Tibial nerve (tissue), 4 donors: ENCODE measurements around the gene SMAD5. TPM values are rescaled to one million over a fixed set of nuclear protein-coding genes. Genes with fewer than 3 reads are reported as not detected.

ENCODE experiments used
- DNase-seq, 2 donors: peaks; one replicate each; pipeline ENCODE4 v3.0.0-alpha.2; 2019; ENCODE audit warnings: low spot score in 2 of 2
- H3K27ac ChIP-seq, 4 donors: fragments of 200-600 bp; sonication (generic) in 3 of 4; one replicate each; pipeline ENCODE4 v1.5.1; 2017 to 2019; ENCODE audit warnings: mild to moderate bottlenecking in 1 of 4
- H3K27me3 ChIP-seq, 2 donors: fragments of 200-600 bp; sonication (generic) in 1 of 2; one replicate each; pipeline versions ENCODE4 v1.5.1 to v1.6.0; 2017 to 2019
- H3K36me3 ChIP-seq, 3 donors: fragments of 200-600 bp; sonication (generic); one replicate each; pipeline ENCODE4 v1.5.1; 2018 to 2019
- H3K4me1 ChIP-seq, 4 donors: fragments of 200-600 bp; sonication (generic) in 3 of 4; one replicate each; pipeline ENCODE4 v1.5.1; 2017 to 2019
- H3K4me3 ChIP-seq, 4 donors: fragments of 200-600 bp; sonication (generic) in 3 of 4; one replicate each; pipeline ENCODE4 v1.5.1; 2017 to 2019; ENCODE audit warnings: mild to moderate bottlenecking in 1 of 4, moderate library complexity in 1 of 4
- H3K9me3 ChIP-seq, 4 donors: fragments of 200-600 bp; sonication (generic) in 3 of 4; one replicate each; pipeline ENCODE4 v1.5.1; 2017 to 2019
- CTCF ChIP-seq, 5 experiments: fragments of 200-600 bp in 3 of 5; fragments of 450-650 bp in 2 of 5; sonication (generic) in 3 of 5; IDR thresholded peaks; one replicate each; pipeline ENCODE4 v1.5.1; 2016 to 2019; ENCODE audit warnings: antibody characterized with exemption in 5 of 5, mild to moderate bottlenecking in 3 of 5, moderate library complexity in 2 of 5
- EP300 ChIP-seq, 2 donors: sonication (generic); formaldehyde crosslinking; IDR thresholded peaks; one replicate each; pipeline ENCODE4 v1.6.1; 2017; ENCODE audit warnings: antibody characterized with exemption in 2 of 2, mild to moderate bottlenecking in 1 of 2
- POLR2A ChIP-seq, 2 donors: fragments of 450-650 bp; IDR thresholded peaks; one replicate each; pipeline ENCODE4 v1.6.1; 2017; ENCODE audit warnings: antibody characterized with exemption in 2 of 2, mild to moderate bottlenecking in 2 of 2, moderate library complexity in 2 of 2
- WGBS, 2 donors: methylation state at CpG; one replicate each; pipeline ENCODE4 v1.1.5; 2018; 5-methylcytosine and 5-hydroxymethylcytosine counted together
- total RNA-seq, 4 donors: library from RNA; depleted of rRNA; stranded (reverse); fragments of >200 nt; gene quantifications; one replicate each; pipeline ENCODE4 v1.1.0, GENCODE V29; 2016

Gene SMAD5
- total RNA-seq, 4 donors from 2014 or later: 34.5 to 65.5 (median 54.3) TPM

GRCh38 chr5:136135536-136135935 is 2.9 kb downstream of the SMAD5 start:
- H3K27me3 ChIP-seq: no peaks in the 10 kb centered on the region
- H3K27ac ChIP-seq: no peak overlapping the region
- H3K4me1 ChIP-seq: peaks cover 0 to 74% (median 21%) of the 10 kb centered on the region in 4 donors
- no peaks in the 10 kb centered on the region for H3K36me3 ChIP-seq
- no peak for TF ChIP-seq POLR2A (IDR thresholded peaks at IDR 0.05)
- TF ChIP-seq CTCF (IDR thresholded peaks at IDR 0.05): no peak
- no peak for TF ChIP-seq EP300 (IDR thresholded peaks at IDR 0.05)
- WGBS, 2 donors: 58 to 60% methylated on average over 2 of the region's 2 CpGs
- no peak for DNase-seq
- H3K9me3 ChIP-seq: no peaks in the 10 kb centered on the region
- H3K4me3 ChIP-seq: no peak overlapping the region

- TF ChIP-seq CTCF (IDR thresholded peaks at IDR 0.05) (no peak), POLR2A (IDR thresholded peaks at IDR 0.05) (no peak), EP300 (IDR thresholded peaks at IDR 0.05) (no peak)
- WGBS, 2 donors: 71 to 73% methylated on average over 2 of the region's 2 CpGs
- no peak overlapping the region for H3K27ac ChIP-seq
- H3K9me3 ChIP-seq: no peaks in the 10 kb centered on the region
- H3K4me3 ChIP-seq: no peak overlapping the region
- DNase-seq: no peak
- no peaks in the 10 kb centered on the region for H3K27me3 ChIP-seq
- peaks cover 0 to 83% (median 18%) of the 10 kb centered on the region in 4 donors for H3K4me1 ChIP-seq
- no peaks in the 10 kb centered on the region for H3K36me3 ChIP-seq
Measured at GRCh38 chr5:136137497-136138220, 5.0 kb downstream of the SMAD5 start.

- Histone ChIP-seq H3K27me3 (no peaks in the 10 kb centered on the region), H3K4me3 (no peak overlapping the region), H3K36me3 (no peaks in the 10 kb centered on the region), H3K9me3 (no peaks in the 10 kb centered on the region), H3K4me1 (peaks cover 0 to 94% (median 9%) of the 10 kb centered on the region in 4 donors), H3K27ac (no peak overlapping the region)
- TF ChIP-seq CTCF (IDR thresholded peaks at IDR 0.05) (no peak), POLR2A (IDR thresholded peaks at IDR 0.05) (no peak), EP300 (IDR thresholded peaks at IDR 0.05) (no peak)
- no peak for DNase-seq
Measured at GRCh38 chr5:136141561-136141960, 8.9 kb downstream of the SMAD5 start.

- H3K4me3 ChIP-seq: no peak overlapping the region
- H3K27ac ChIP-seq: no peak overlapping the region
- H3K9me3 ChIP-seq: no peaks in the 10 kb centered on the region
- H3K36me3 ChIP-seq: no peaks in the 10 kb centered on the region
- DNase-seq: no peak
- H3K27me3 ChIP-seq: no peaks in the 10 kb centered on the region
- 67 to 75% methylated on average over 6 of the region's 6 CpGs for WGBS, 2 donors
- TF ChIP-seq POLR2A (IDR thresholded peaks at IDR 0.05): no peak
- TF ChIP-seq EP300 (IDR thresholded peaks at IDR 0.05): no peak
- TF ChIP-seq CTCF (IDR thresholded peaks at IDR 0.05): no peak
- peaks cover 0 to 93% (median 6%) of the 10 kb centered on the region in 4 donors for H3K4me1 ChIP-seq
Measured at GRCh38 chr5:136143312-136143711, 10.7 kb downstream of the SMAD5 start.

- Histone ChIP-seq H3K9me3 (no peaks in the 10 kb centered on the region), H3K36me3 (no peaks in the 10 kb centered on the region), H3K27ac (no peak overlapping the region), H3K27me3 (no peaks in the 10 kb centered on the region), H3K4me1 (peaks cover 0 to 93% (median 4%) of the 10 kb centered on the region in 4 donors), H3K4me3 (no peak overlapping the region)
- WGBS, 2 donors: 62 to 68% methylated on average over 3 of the region's 3 CpGs
- no peak for DNase-seq
- TF ChIP-seq POLR2A (IDR thresholded peaks at IDR 0.05): no peak
- TF ChIP-seq CTCF (IDR thresholded peaks at IDR 0.05): no peak
- no peak for TF ChIP-seq EP300 (IDR thresholded peaks at IDR 0.05)
Measured at GRCh38 chr5:136143763-136144162, 11.1 kb downstream of the SMAD5 start.
